SU-DHL-6 (cell line): ENCODE data around the gene EPHX1.

ENCODE experiments used
- H2AFZ ChIP-seq: fragments of 200-600 bp; sonication (generic); 2 replicates; pipeline ENCODE4 v1.6.1; 2014; ENCODE audit warnings: low read depth, mild to moderate bottlenecking, moderate library complexity, mixed read lengths, antibody characterized with exemption, low read length; ENCODE audit not compliant: severe bottlenecking
- H3F3A ChIP-seq: fragments of 200-600 bp; shearing (Covaris generic); 2 replicates; pipeline ENCODE4 v1.6.0; 2016; ENCODE audit warnings: antibody characterized with exemption, mild to moderate bottlenecking; ENCODE audit not compliant: insufficient read depth
- H3K27ac ChIP-seq: fragments of 200-600 bp; sonication (generic); 2 replicates; pipeline ENCODE4 v1.5.1; 2016; ENCODE audit warnings: low read depth, mild to moderate bottlenecking, low read length, moderate library complexity, mixed read lengths
- H3K27me3 ChIP-seq: fragments of 200-600 bp; sonication (generic), shearing (Covaris generic); 2 replicates; pipeline ENCODE4 v1.6.0; 2014; ENCODE audit warnings: mild to moderate bottlenecking, low read length
- H3K36me3 ChIP-seq: fragments of 200-600 bp; sonication (generic); 2 replicates; pipeline ENCODE4 v1.6.1; 2014; ENCODE audit warnings: mild to moderate bottlenecking, low read length, mixed read lengths
- H3K4me2 ChIP-seq: fragments of 300-600, 200-600 bp; shearing (Covaris generic), sonication (generic); 2 replicates; pipeline ENCODE4 v1.6.0; 2014; ENCODE audit warnings: low read length, low read depth, mild to moderate bottlenecking; ENCODE audit not compliant: poor library complexity, severe bottlenecking
- H3K4me3 ChIP-seq: fragments of 200-600 bp; sonication (generic); 2 replicates; pipeline ENCODE4 v1.5.1; 2014; ENCODE audit warnings: antibody characterized with exemption, low read length, mild to moderate bottlenecking, mixed read lengths; ENCODE audit not compliant: insufficient read depth, poor library complexity, severe bottlenecking
- H3K79me2 ChIP-seq: fragments of 200-600 bp; sonication (generic); 2 replicates; pipeline ENCODE4 v1.6.1; 2014; ENCODE audit warnings: mild to moderate bottlenecking, low read length, moderate library complexity; ENCODE audit not compliant: insufficient read depth
- H3K9ac ChIP-seq: fragments of 200-600 bp; sonication (generic); 2 replicates; pipeline ENCODE4 v1.7.0; 2014; ENCODE audit warnings: mild to moderate bottlenecking, low read length
- H3K9me2 ChIP-seq: fragments of 200-600 bp; sonication (generic); replicated peaks from 2 replicates; pipeline ENCODE4 v1.6.1; 2014; ENCODE audit warnings: low read length; ENCODE audit not compliant: insufficient read depth
- H3K9me3 ChIP-seq: fragments of 200-600 bp; sonication (generic); 2 replicates; pipeline ENCODE4 v1.6.1; 2014; ENCODE audit warnings: low read length, mixed read lengths; ENCODE audit not compliant: insufficient read depth
- H4K20me1 ChIP-seq: fragments of 200-600 bp; sonication (generic); 2 replicates; pipeline ENCODE4 v1.6.1; 2014; ENCODE audit warnings: low read depth, mild to moderate bottlenecking, antibody characterized with exemption, low read length, moderate library complexity, mixed read lengths
- CTCF ChIP-seq: fragments of 200-600 bp; sonication (generic); IDR thresholded peaks from one replicate; pipeline ENCODE4 v1.5.1; 2017; ENCODE audit warnings: antibody characterized with exemption, mild to moderate bottlenecking, low read length, moderate library complexity; ENCODE audit not compliant: insufficient read depth, poor library complexity, severe bottlenecking
- EZH2phosphoT487 ChIP-seq: fragments of 200-600 bp; sonication (generic), shearing (Covaris generic); conservative IDR thresholded peaks from 2 replicates; pipeline ENCODE4 v1.6.1; 2018; ENCODE audit warnings: mild to moderate bottlenecking, antibody characterized with exemption, low read length, moderate library complexity, mixed read lengths

Gene EPHX1

DNA sequence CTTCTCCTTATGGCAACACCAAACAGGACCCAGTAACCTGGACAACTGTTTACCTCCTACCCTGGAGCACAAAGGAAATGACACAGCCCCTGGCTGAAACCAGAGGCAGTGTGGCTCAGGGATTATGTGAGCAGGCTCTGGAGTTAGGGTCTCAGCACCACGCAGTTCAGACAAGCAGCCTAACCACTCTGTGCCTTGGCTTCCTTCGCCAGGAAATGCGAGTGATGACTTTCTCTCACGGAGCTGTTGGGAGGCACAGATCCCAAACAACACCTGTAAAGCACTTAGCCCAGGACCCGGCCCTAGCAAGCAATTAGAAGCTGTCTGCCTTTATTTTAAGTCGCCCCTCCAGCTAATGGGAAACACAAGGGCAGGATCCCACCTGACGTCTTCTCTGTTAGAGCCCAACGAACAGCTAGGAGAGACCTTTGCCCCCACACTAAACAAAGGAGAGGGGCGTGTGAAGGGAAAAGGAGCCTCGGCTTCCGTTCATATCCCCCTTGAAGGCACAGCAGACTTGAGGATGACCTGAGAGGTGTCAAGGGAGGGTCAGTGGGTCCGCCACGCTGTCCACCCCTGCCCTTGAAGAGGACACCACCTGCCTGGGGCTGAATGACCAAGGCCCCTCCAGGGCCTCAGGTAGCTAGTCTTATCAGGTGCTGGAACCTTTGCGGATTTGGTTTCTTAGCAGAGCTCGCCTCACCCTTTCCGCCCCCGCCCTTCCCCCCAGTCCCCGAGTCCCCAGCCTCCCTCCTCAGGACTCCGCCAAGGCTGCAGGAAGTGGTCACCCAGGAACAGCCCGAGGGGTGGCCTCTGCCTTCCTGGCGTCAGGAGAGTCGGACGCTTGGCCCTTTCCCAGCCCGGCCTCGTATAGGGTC lies 71.4 kb downstream of the EPHX1 start:
- Histone ChIP-seq H3K4me3 (peak overlapping the region; percentile 61), H3K9ac (peak overlapping the region; percentile 61), H3K36me3 (no peaks in the 10 kb centered on the region), H3K9me2 (no peaks in the 10 kb centered on the region), H3K79me2 (no peaks in the 10 kb centered on the region), H3K27ac (no peak overlapping the region), H3K9me3 (no peaks in the 10 kb centered on the region), H3K27me3 (no peaks in the 10 kb centered on the region), H2AFZ (peak overlapping the region; percentile 97), H3K4me2 (peak overlapping the region; percentile 77), H4K20me1 (no peaks in the 10 kb centered on the region), H3F3A (no peaks in the 10 kb centered on the region)
- no peak for TF ChIP-seq EZH2phosphoT487
- TF ChIP-seq CTCF = no peak

- Histone ChIP-seq H3K27ac (no peak within 1 kb of the TSS), H3K4me2 (peak within 1 kb of the TSS; percentile 77), H3K9me3 (no peaks in the 10 kb centered on the region), H3K79me2 (no peaks in the 10 kb centered on the region), H3K4me3 (peak within 1 kb of the TSS; percentile 61), H3K9me2 (no peaks in the 10 kb centered on the region), H3K9ac (peak within 1 kb of the TSS; percentile 61), H2AFZ (peak within 1 kb of the TSS; percentile 97), H4K20me1 (no peaks in the 10 kb centered on the region), H3F3A (no peaks in the 10 kb centered on the region), H3K36me3 (no peaks in the 10 kb centered on the region), H3K27me3 (no peaks in the 10 kb centered on the region)
- TF ChIP-seq CTCF (no peak), EZH2phosphoT487 (no peak)
These were observed 72.2 kb downstream of the EPHX1 start, which contains the start of gene TMEM63A for GRCh38 chr1:225881959-225882693. TSS of gene TMEM63A (minus strand) at chr1:225882380. CDS start at chr1:225877580, 4,800 bp downstream.

GRCh38 chr1:225882694-225883615 lies 73.0 kb downstream of the EPHX1 start:
- no peaks in the 10 kb centered on the region for H3K36me3 ChIP-seq
- H3K9ac ChIP-seq = peak overlapping the region; percentile 61
- no peaks in the 10 kb centered on the region for H4K20me1 ChIP-seq
- peak overlapping the region; percentile 77 for H3K4me2 ChIP-seq
- H3K27me3 ChIP-seq = no peaks in the 10 kb centered on the region
- H3F3A ChIP-seq = no peaks in the 10 kb centered on the region
- no peak overlapping the region for H3K27ac ChIP-seq
- no peaks in the 10 kb centered on the region for H3K9me3 ChIP-seq
- peak overlapping the region; percentile 97 for H2AFZ ChIP-seq
- peak overlapping the region; percentile 61 for H3K4me3 ChIP-seq
- H3K9me2 ChIP-seq = no peaks in the 10 kb centered on the region
- TF ChIP-seq CTCF (no peak), EZH2phosphoT487 (no peak)
- no peaks in the 10 kb centered on the region for H3K79me2 ChIP-seq
